GM12878 (cell line): ENCODE results near the gene ITGAL. TPM values are rescaled to one million over a fixed set of nuclear protein-coding genes. Genes with fewer than 3 reads are reported as not detected.

Experiments used
- ATAC-seq: fragments of 200-7000 bp; cut with Tn5 transposase; 3 replicates; pipeline ENCODE4 v1.9.1; 2020; ENCODE audit warnings: mild to moderate bottlenecking, moderate library complexity
- BruUV-seq: library from RNA; stranded (reverse); fragments of 400-500 nt; replicated peaks from 2 replicates; lab custom pipeline; 2021; lab: Mats Ljungman, UMichigan
- CTCF ChIA-PET: fragments of 300-600 bp; sonication (Branson Sonifier 250); formaldehyde crosslinking; extraction: SDS; loops from one replicate; lab custom pipeline; 2021; ENCODE audit warnings: inconsistent platforms; lab: Yijun Ruan, JAX
- POLR2A ChIA-PET: fragments of 350-600 bp; formaldehyde crosslinking; extraction: SDS; loops from one replicate; lab custom pipeline; 2021; ENCODE audit warnings: inconsistent platforms; lab: Charles Lee
- RAD21 ChIA-PET: fragments of 300-600 bp; sonication (Branson Sonifier 250); formaldehyde crosslinking; loops from one replicate; lab custom pipeline; 2023; ENCODE audit warnings: antibody characterized with exemption; ENCODE audit not compliant: unreplicated experiment; lab: Charles Lee
- SMC1A ChIA-PET: fragments of 300-600 bp; sonication (Branson Sonifier 250); formaldehyde crosslinking; loops from one replicate; lab custom pipeline; 2023; ENCODE audit not compliant: unreplicated experiment, uncharacterized antibody; lab: Charles Lee
- DNase-seq: peaks from one replicate; pipeline ENCODE4 v3.0.0-alpha.2; 2011; ENCODE audit warnings: low read depth, low spot score
- FAIRE-seq: peaks from 3 replicates; lab custom pipeline; 2011; peaks lifted over from hg19 to GRCh38; lab: Jason Lieb, UNC
- H2AFZ ChIP-seq: 2 replicates; pipeline ENCODE4 v1.6.0; 2011; ENCODE audit warnings: low read depth, low read length, control low read depth; ENCODE audit not compliant: control insufficient read depth
- H3K27ac ChIP-seq: 2 replicates; pipeline ENCODE4 v1.5.1; 2011; ENCODE audit warnings: control low read depth; ENCODE audit not compliant: control insufficient read depth, insufficient read depth
- H3K27me3 ChIP-seq, 2 experiments: replicated peaks in 1 of 2; 2 replicates each; pipeline versions ENCODE4 v1.6.0 to v1.6.1; 2011; ENCODE audit warnings: low read length in 1 of 2; ENCODE audit not compliant: control insufficient read depth in 2 of 2, insufficient read depth in 2 of 2
- H3K36me3 ChIP-seq, 2 experiments: 2 replicates each; pipeline ENCODE4 v1.5.1; 2011; ENCODE audit warnings: low read length in 1 of 2; ENCODE audit not compliant: control insufficient read depth in 2 of 2, insufficient read depth in 2 of 2
- H3K4me1 ChIP-seq: 2 replicates; pipeline ENCODE4 v1.6.1; 2011; ENCODE audit warnings: mild to moderate bottlenecking, low read length, moderate library complexity, mixed read lengths; ENCODE audit not compliant: control insufficient read depth, insufficient read depth
- H3K4me2 ChIP-seq: 2 replicates; pipeline ENCODE4 v1.6.0; 2011; ENCODE audit warnings: control low read depth; ENCODE audit not compliant: control insufficient read depth, insufficient read depth
- H3K4me3 ChIP-seq: fragments of 200-600 bp; sonication (generic); 2 replicates; pipeline ENCODE4 v1.5.1; 2016
- H3K79me2 ChIP-seq: 2 replicates; pipeline ENCODE4 v1.6.0; 2011; ENCODE audit warnings: low read length; ENCODE audit not compliant: control insufficient read depth, insufficient read depth
- H3K9ac ChIP-seq: 2 replicates; pipeline ENCODE4 v1.8.0; 2011; ENCODE audit warnings: low read length, control low read depth, mixed read lengths; ENCODE audit not compliant: control insufficient read depth, insufficient read depth
- H3K9me3 ChIP-seq: replicated peaks from 3 replicates; pipeline ENCODE4 v1.5.1; 2011; ENCODE audit warnings: mild to moderate bottlenecking, low read length; ENCODE audit not compliant: control insufficient read depth, insufficient read depth
- H4K20me1 ChIP-seq: 2 replicates; pipeline ENCODE4 v1.6.0; 2011; ENCODE audit not compliant: control insufficient read depth, insufficient read depth
- ATF2 ChIP-seq: IDR thresholded peaks from 2 replicates; pipeline ENCODE4 v1.6.1; 2012; ENCODE audit warnings: low read length, inconsistent platforms
- ATF3 ChIP-seq: IDR thresholded peaks from 2 replicates; pipeline ENCODE4 v1.6.1; 2011; ENCODE audit warnings: low read depth, mild to moderate bottlenecking, low read length, moderate library complexity, borderline replicate concordance; ENCODE audit errors: extremely low read depth
- BCLAF1 ChIP-seq: fragments of 450-650 bp; IDR thresholded peaks from 2 replicates; pipeline ENCODE4 v1.6.1; 2017; ENCODE audit warnings: antibody characterized with exemption, mild to moderate bottlenecking, moderate library complexity
- CBX3 ChIP-seq: fragments of 200-600 bp; sonication (generic); IDR thresholded peaks from 2 replicates; pipeline ENCODE4 v1.6.1; 2016; ENCODE audit warnings: low read depth, borderline replicate concordance
- CHD4 ChIP-seq: fragments of 200-600 bp; sonication (generic); IDR thresholded peaks from 2 replicates; pipeline ENCODE4 v1.6.1; 2016; ENCODE audit warnings: mild to moderate bottlenecking
- HDAC2 ChIP-seq: fragments of 200-600 bp; sonication (generic); IDR thresholded peaks from 2 replicates; pipeline ENCODE4 v1.6.1; 2017
- HDGF ChIP-seq: fragments of 450-650 bp; IDR thresholded peaks from 2 replicates; pipeline ENCODE4 v1.6.1; 2016; ENCODE audit warnings: antibody characterized with exemption
- KDM1A ChIP-seq: fragments of 200-600 bp; sonication (generic); IDR thresholded peaks from 2 replicates; pipeline ENCODE4 v1.6.1; 2016; ENCODE audit warnings: borderline replicate concordance
- NFXL1 ChIP-seq: fragments of 450-650 bp; IDR thresholded peaks from 2 replicates; pipeline ENCODE4 v1.6.1; 2017; ENCODE audit warnings: antibody characterized with exemption, mild to moderate bottlenecking, borderline replicate concordance
- PAX8 ChIP-seq: fragments of 450-650 bp; IDR thresholded peaks from 2 replicates; pipeline ENCODE4 v1.6.1; 2017; ENCODE audit warnings: mild to moderate bottlenecking, moderate library complexity
- RCOR1 ChIP-seq: conservative IDR thresholded peaks from 2 replicates; pipeline ENCODE4 v1.6.1; 2012; ENCODE audit warnings: low read depth, low read length, improper control_type of control experiment
- RELA ChIP-seq: fragments of 450-650 bp; IDR thresholded peaks from 2 replicates; pipeline ENCODE4 v1.8.0; 2014; ENCODE audit warnings: borderline replicate concordance; ENCODE audit not compliant: partially characterized antibody
- RELB ChIP-seq: fragments of 450-650 bp; IDR thresholded peaks from 2 replicates; pipeline ENCODE4 v1.6.1; 2017; ENCODE audit warnings: low read depth, mild to moderate bottlenecking, moderate library complexity
- SIX5 ChIP-seq: IDR thresholded peaks from 2 replicates; pipeline ENCODE4 v1.6.1; 2011; ENCODE audit warnings: mild to moderate bottlenecking, low read depth, low read length, moderate library complexity; ENCODE audit not compliant: severe bottlenecking
- SUPT20H ChIP-seq: IDR thresholded peaks from 2 replicates; pipeline ENCODE4 v1.6.1; 2011; ENCODE audit warnings: low read depth, mild to moderate bottlenecking, low read length, moderate library complexity, borderline replicate concordance; ENCODE audit not compliant: control insufficient read depth
- YBX1 ChIP-seq: fragments of 450-650 bp; IDR thresholded peaks from 2 replicates; pipeline ENCODE4 v1.6.1; 2016; ENCODE audit warnings: antibody characterized with exemption
- ZNF217 ChIP-seq: fragments of 450-650 bp; IDR thresholded peaks from 2 replicates; pipeline ENCODE4 v1.6.1; 2017; ENCODE audit warnings: antibody characterized with exemption, mild to moderate bottlenecking
- WGBS: methylation state at CpG from one replicate; pipeline ENCODE4 v1.1.6; 2016; ENCODE audit warnings: low lambda C conversion rate; ENCODE audit not compliant: insufficient replicate concordance, insufficient coverage; ENCODE audit errors: missing lambda C conversion rate; 5-methylcytosine and 5-hydroxymethylcytosine counted together
- in situ Hi-C: fragments of 300-500 bp; cut with MboI; formaldehyde crosslinking; loops from 9 replicates; pipeline ENCODE4 v1.14.3; 2018; ENCODE audit warnings: mixed read lengths
- intact Hi-C: fragments of 100-400 bp; cut with micrococcal nuclease; formaldehyde crosslinking; loops from one replicate; pipeline ENCODE4 v1.14.2; 2022; ENCODE audit not compliant: unreplicated experiment
- polyA plus RNA-seq, 11 experiments: library from polyadenylated mRNA; depleted of rRNA in 4 of 11; unstranded in 6 of 11; stranded (reverse) in 5 of 11; fragments of >200 nt; fragmentation: Nextera tagmentation in 4 of 11; fragmentation: Illumina TruSeq in 1 of 11; extraction: Ambion mirVana in 4 of 11; extraction: Trizol in 1 of 11; gene quantifications; 1 replicate in 1 of 11; 2 replicates in 10 of 11; pipeline versions ENCODE4 v1.2.1 to v1.2.3, GENCODE V29; 2011 to 2016; ENCODE audit warnings: inconsistent platforms in 2 of 11, missing spikeins in 2 of 11, low read depth in 1 of 11
- total RNA-seq, 4 experiments: library from RNA; depleted of rRNA in 3 of 4; stranded (reverse); fragments of >200 nt in 3 of 4; fragmentation: Illumina TruSeq in 1 of 4; extraction: Trizol in 1 of 4; gene quantifications; 2 replicates each; pipeline versions ENCODE4 v1.2.1 to v1.2.3, GENCODE V29; 2013 to 2021

Gene ITGAL
- total and polyA plus RNA-seq, 10 of the 15 experiments (the other 5 are each of a cell fraction or from before 2014, with no cell fraction given) = 10.7 to 170 (median 96.9) TPM

GRCh38 chr16:30445408-30446202 lies 26.9 kb upstream of the ITGAL start, which contains the start of gene SEPHS2:
Gene SEPHS2, minus strand, starts transcription at chr16:30445874. Its CDS starts 147 bp downstream, at chr16:30445727.
- ChIA-PET RAD21 (interaction anchor here (0.5 to 2.7 kb wide), 9 partner anchors 11 to 165 kb away, joined by 3 to 15 read pairs (median 4); partner anchors contain the start of genes DCTPP1, ITGAL and ZNF689), CTCF (interaction anchor here (1.6 to 8.2 kb wide), 4 partner anchors 12 to 89 kb away, joined by 4 to 60 read pairs (median 32); partner anchors contain the start of genes DCTPP1 and ZNF747), POLR2A (interaction anchor here (0.6 to 5.4 kb wide), 8 partner anchors 9 to 213 kb away, joined by 3 to 31 read pairs (median 4); partner anchors contain the start of genes FBRS, ZNF747 and ZNF764), SMC1A (interaction anchor here (1.0 to 19.4 kb wide), 4 partner anchors 12 to 90 kb away, joined by 3 to 431 read pairs (median 25); partner anchors contain the start of genes DCTPP1 and ITGAL)
- peaks cover 10% of the 10 kb centered on the region for H3K4me1 ChIP-seq
- peak within 1 kb of the TSS; percentile 79 for H3K4me3 ChIP-seq
- H3K79me2 ChIP-seq = peaks cover 18% of the 10 kb centered on the region
- peak within 1 kb of the TSS; percentile 96 for H3K9ac ChIP-seq
- DNase-seq (peak; percentile 84), FAIRE-seq (peak; percentile 97), ATAC-seq (peak; percentile 94)
- H3K36me3 ChIP-seq = peaks cover 0 to 2% of the 10 kb centered on the region in 2 experiments; a peak in 2 of 4 replicates
- peak within 1 kb of the TSS; percentile 86 for H3K4me2 ChIP-seq
- in situ Hi-C loops = no loop called here
- H3K27ac ChIP-seq = peak within 1 kb of the TSS; percentile 85
- BruUV-seq = TSS peak; percentile 86
- under 1% methylated on average over 48 of the region's 59 CpGs for WGBS
- H3K9me3 ChIP-seq = no peaks in the 10 kb centered on the region
- no peaks in the 10 kb centered on the region for H4K20me1 ChIP-seq
- intact Hi-C loops = loop anchor here (2.0 to 5.0 kb wide), 2 partner anchors 27 to 92 kb away; partner anchors contain the start of gene ITGAL
- H3K27me3 ChIP-seq = no peaks in the 10 kb centered on the region
- peak within 1 kb of the TSS; percentile 89 for H2AFZ ChIP-seq
- TF ChIP-seq RELA (no peak), HDGF (0 out of 2 replicates have a peak, but pooled peaks have one; percentile 27), RCOR1 (no peak), NFXL1 (no peak), PAX8 (no peak), ZNF217 (no peak), YBX1 (no peak), CHD4 (no peak), BCLAF1 (no peak), RELB (peak; percentile 44; the same call in 1 of the 2 replicates), SIX5 (no peak), ATF2 (no peak), HDAC2 (no peak), SUPT20H (no peak), CBX3 (no peak), KDM1A (no peak), ATF3 (no peak)
